ENCODE data around the gene SRGAP1.

Gene SRGAP1

GRCh38 chr12:64122154-64122553 is 277.7 kb downstream of the SRGAP1 start:
- no peaks in the 10 kb centered on the region for H3K36me3 ChIP-seq (ENCODE audit: insufficient read depth, low read length)
- H3K9me3 ChIP-seq (ENCODE audit: insufficient read depth, low read length, severe bottlenecking), result no peaks in the 10 kb centered on the region
- no peak overlapping the region for H2AFZ ChIP-seq (ENCODE audit: low read depth, low read length)
- H3K27me3 ChIP-seq (ENCODE audit: insufficient read depth, low read length, poor library complexity), result peaks cover 4% of the 10 kb centered on the region
- H3K4me1 ChIP-seq (ENCODE audit: insufficient read depth, low read length), result no peaks in the 10 kb centered on the region
- H3K79me2 ChIP-seq (ENCODE audit: insufficient read depth, low read length), result no peaks in the 10 kb centered on the region
- ATAC-seq (ENCODE audit: insufficient read depth, low read depth) (no peak), DNase-seq (no peak)
- no peak overlapping the region for H3K4me3 ChIP-seq (ENCODE audit: low read depth in 1 of 2, low read length in 2 of 2)
- no peaks in the 10 kb centered on the region for H4K20me1 ChIP-seq (ENCODE audit: insufficient read depth, low read length)
- TF ChIP-seq, protein P1, sequence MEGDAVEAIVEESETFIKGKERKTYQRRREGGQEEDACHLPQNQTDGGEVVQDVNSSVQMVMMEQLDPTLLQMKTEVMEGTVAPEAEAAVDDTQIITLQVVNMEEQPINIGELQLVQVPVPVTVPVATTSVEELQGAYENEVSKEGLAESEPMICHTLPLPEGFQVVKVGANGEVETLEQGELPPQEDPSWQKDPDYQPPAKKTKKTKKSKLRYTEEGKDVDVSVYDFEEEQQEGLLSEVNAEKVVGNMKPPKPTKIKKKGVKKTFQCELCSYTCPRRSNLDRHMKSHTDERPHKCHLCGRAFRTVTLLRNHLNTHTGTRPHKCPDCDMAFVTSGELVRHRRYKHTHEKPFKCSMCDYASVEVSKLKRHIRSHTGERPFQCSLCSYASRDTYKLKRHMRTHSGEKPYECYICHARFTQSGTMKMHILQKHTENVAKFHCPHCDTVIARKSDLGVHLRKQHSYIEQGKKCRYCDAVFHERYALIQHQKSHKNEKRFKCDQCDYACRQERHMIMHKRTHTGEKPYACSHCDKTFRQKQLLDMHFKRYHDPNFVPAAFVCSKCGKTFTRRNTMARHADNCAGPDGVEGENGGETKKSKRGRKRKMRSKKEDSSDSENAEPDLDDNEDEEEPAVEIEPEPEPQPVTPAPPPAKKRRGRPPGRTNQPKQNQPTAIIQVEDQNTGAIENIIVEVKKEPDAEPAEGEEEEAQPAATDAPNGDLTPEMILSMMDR (IDR thresholded peaks at IDR 0.05; ENCODE audit: borderline replicate concordance, extremely low read depth, low read length, poor library complexity, severe bottlenecking), result no peak
- TF ChIP-seq EZH2 (IDR thresholded peaks at IDR 0.05; ENCODE audit: borderline replicate concordance, low read depth, low read length, severe bottlenecking), result no peak
- no peak overlapping the region for H3K9ac ChIP-seq (ENCODE audit: low read depth, low read length)
- H3K4me2 ChIP-seq (ENCODE audit: insufficient read depth, low read length), result no peak overlapping the region
- H3K27ac ChIP-seq (ENCODE audit: low read length), result no peak overlapping the region

DNA sequence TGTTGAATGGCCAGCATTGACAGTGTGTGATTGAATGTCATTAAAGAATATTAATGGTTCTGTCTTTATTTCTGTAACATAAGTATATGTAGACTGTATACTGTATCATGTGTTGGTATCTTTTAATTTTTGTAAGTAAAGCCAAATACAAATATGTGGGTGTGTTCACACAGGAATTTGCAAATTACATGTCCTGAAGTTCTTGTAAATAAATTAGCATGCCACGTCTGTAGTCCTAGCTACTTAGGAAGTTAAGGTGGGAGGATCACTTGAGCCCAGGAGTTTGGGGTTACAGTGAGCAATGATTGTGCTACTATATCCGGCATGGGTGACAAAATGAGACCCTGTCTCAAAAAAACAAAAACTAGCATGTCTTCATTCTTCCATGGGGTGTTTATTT is 278.5 kb downstream of the SRGAP1 start:
- no peaks in the 10 kb centered on the region for H3K79me2 ChIP-seq (ENCODE audit: insufficient read depth, low read length)
- H4K20me1 ChIP-seq (ENCODE audit: insufficient read depth, low read length), result no peaks in the 10 kb centered on the region
- H3K36me3 ChIP-seq (ENCODE audit: insufficient read depth, low read length), result no peaks in the 10 kb centered on the region

GRCh38 chr12:64123448-64123847 is 278.9 kb downstream of the SRGAP1 start:
- ATAC-seq (ENCODE audit: insufficient read depth, low read depth) (no peak), DNase-seq (no peak)
- H3K27me3 ChIP-seq (ENCODE audit: insufficient read depth, low read length, poor library complexity), result no peaks in the 10 kb centered on the region
- H3K4me1 ChIP-seq (ENCODE audit: insufficient read depth, low read length), result no peaks in the 10 kb centered on the region
- no peaks in the 10 kb centered on the region for H3K79me2 ChIP-seq (ENCODE audit: insufficient read depth, low read length)
- no peaks in the 10 kb centered on the region for H3K36me3 ChIP-seq (ENCODE audit: insufficient read depth, low read length)
- H3K4me3 ChIP-seq (ENCODE audit: low read depth in 1 of 2, low read length in 2 of 2), result no peak overlapping the region
- no peak overlapping the region for H3K4me2 ChIP-seq (ENCODE audit: insufficient read depth, low read length)
- no peaks in the 10 kb centered on the region for H4K20me1 ChIP-seq (ENCODE audit: insufficient read depth, low read length)
- no peak overlapping the region for H2AFZ ChIP-seq (ENCODE audit: low read depth, low read length)
- no peak overlapping the region for H3K27ac ChIP-seq (ENCODE audit: low read length)
- no peak overlapping the region for H3K9ac ChIP-seq (ENCODE audit: low read depth, low read length)
- TF ChIP-seq EZH2 (IDR thresholded peaks at IDR 0.05; ENCODE audit: borderline replicate concordance, low read depth, low read length, severe bottlenecking), result no peak
- TF ChIP-seq, protein P1 (IDR thresholded peaks at IDR 0.05; ENCODE audit: borderline replicate concordance, extremely low read depth, low read length, poor library complexity, severe bottlenecking), result no peak
- no peaks in the 10 kb centered on the region for H3K9me3 ChIP-seq (ENCODE audit: insufficient read depth, low read length, severe bottlenecking)

More for the DNA sequence above, 278.5 kb downstream of the SRGAP1 start:
- H2AFZ ChIP-seq (ENCODE audit: low read depth, low read length), result no peak overlapping the region
- no peaks in the 10 kb centered on the region for H3K27me3 ChIP-seq (ENCODE audit: insufficient read depth, low read length, poor library complexity)
- DNase-seq (no peak), ATAC-seq (ENCODE audit: insufficient read depth, low read depth) (no peak)
- no peak overlapping the region for H3K4me3 ChIP-seq (ENCODE audit: low read depth in 1 of 2, low read length in 2 of 2)
- TF ChIP-seq, protein P1 (IDR thresholded peaks at IDR 0.05; ENCODE audit: borderline replicate concordance, extremely low read depth, low read length, poor library complexity, severe bottlenecking), result no peak
- TF ChIP-seq EZH2 (IDR thresholded peaks at IDR 0.05; ENCODE audit: borderline replicate concordance, low read depth, low read length, severe bottlenecking), result no peak
- H3K27ac ChIP-seq (ENCODE audit: low read length), result no peak overlapping the region
- H3K9me3 ChIP-seq (ENCODE audit: insufficient read depth, low read length, severe bottlenecking), result no peaks in the 10 kb centered on the region
- no peak overlapping the region for H3K9ac ChIP-seq (ENCODE audit: low read depth, low read length)
- H3K4me2 ChIP-seq (ENCODE audit: insufficient read depth, low read length), result no peak overlapping the region
- H3K4me1 ChIP-seq (ENCODE audit: insufficient read depth, low read length), result no peaks in the 10 kb centered on the region

Data from DND-41 (cell line).